Thymus (tissue), 14 donors: ENCODE measurements around the gene ZNF24. TPM values are rescaled to one million over a fixed set of nuclear protein-coding genes. Genes with fewer than 3 reads are reported as not detected.

Experiments used
- DNase-seq, 9 donors: peaks; one replicate each; pipeline ENCODE4 v3.0.0-alpha.2; 2013; ENCODE audit warnings: low spot score in 9 of 9, low read depth in 6 of 9, missing footprints in 1 of 9
- H3K27ac ChIP-seq, 2 donors: one replicate each; pipeline ENCODE4 v1.5.1; 2013; ENCODE audit warnings: control low read depth in 1 of 2, low read depth in 1 of 2, low read length in 1 of 2, mild to moderate bottlenecking in 1 of 2, moderate library complexity in 1 of 2
- H3K27me3 ChIP-seq, 2 donors: one replicate each; pipeline ENCODE4 v1.5.1; 2013; ENCODE audit warnings: low read length in 1 of 2; ENCODE audit not compliant: control insufficient read depth in 2 of 2, insufficient read depth in 1 of 2
- H3K36me3 ChIP-seq, 2 donors: one replicate each; pipeline ENCODE4 v1.5.1; 2013; ENCODE audit warnings: low read length in 1 of 2, mild to moderate bottlenecking in 1 of 2, moderate library complexity in 1 of 2; ENCODE audit not compliant: control insufficient read depth in 2 of 2, insufficient read depth in 2 of 2
- H3K4me1 ChIP-seq, 2 donors: one replicate each; pipeline ENCODE4 v1.5.1; 2013; ENCODE audit warnings: low read length in 2 of 2; ENCODE audit not compliant: control insufficient read depth in 2 of 2, insufficient read depth in 2 of 2
- H3K4me3 ChIP-seq, 2 donors: one replicate each; pipeline ENCODE4 v1.5.1; 2013; ENCODE audit warnings: low read length in 2 of 2, control low read depth in 1 of 2, mild to moderate bottlenecking in 1 of 2
- H3K9me3 ChIP-seq, 2 donors: one replicate each; pipeline ENCODE4 v1.5.1; 2013; ENCODE audit warnings: low read length in 1 of 2, mild to moderate bottlenecking in 1 of 2; ENCODE audit not compliant: control insufficient read depth in 2 of 2, insufficient read depth in 1 of 2
- WGBS: extraction: QIAGEN DNeasy Blood & Tissue Kit; methylation state at CpG from one replicate; pipeline ENCODE4 v1.1.7; 2013; 5-methylcytosine and 5-hydroxymethylcytosine counted together
- long read RNA-seq, 10 donors: transcript quantifications; one replicate each; lab custom pipeline, GENCODE V29; 2026
- polyA plus RNA-seq: library from polyadenylated mRNA; stranded (reverse); fragments of 200-250 nt; gene quantifications from one replicate; pipeline ENCODE4 v1.2.3, GENCODE V29; 2013
- total RNA-seq: library from RNA; stranded (reverse); fragments of 120-200 nt; gene quantifications from one replicate; pipeline ENCODE4 v1.2.4, GENCODE V29; 2013
- donor health status: healthy.

Gene ZNF24
- 47.5 TPM for total RNA-seq
- polyA plus RNA-seq = 24.6 TPM
- long read RNA-seq, donor 1, full-length matches to known transcripts = 5 of 10 reads
- long read RNA-seq, donor 1, partial matches to known transcripts = 5 of 10 reads
- long read RNA-seq, donor 1, other reads (novel, unspliced or antisense) = 0 of 10 reads
- long read RNA-seq, donor 2, full-length matches to known transcripts = 51 of 126 reads
- long read RNA-seq, donor 2, partial matches to known transcripts = 68 of 126 reads
- long read RNA-seq, donor 2, other reads (novel, unspliced or antisense) = 7 of 126 reads
- long read RNA-seq, donor 3, full-length matches to known transcripts = 25 of 48 reads
- long read RNA-seq, donor 3, partial matches to known transcripts = 23 of 48 reads
- long read RNA-seq, donor 3, other reads (novel, unspliced or antisense) = 0 of 48 reads
- long read RNA-seq, donor 4, full-length matches to known transcripts = 16 of 16 reads
- long read RNA-seq, donor 4, partial matches to known transcripts = 0 of 16 reads
- long read RNA-seq, donor 4, other reads (novel, unspliced or antisense) = 0 of 16 reads
- long read RNA-seq, donor 5, full-length matches to known transcripts = 28 of 54 reads
- long read RNA-seq, donor 5, partial matches to known transcripts = 26 of 54 reads
- long read RNA-seq, donor 5, other reads (novel, unspliced or antisense) = 0 of 54 reads
- long read RNA-seq, donor 6, full-length matches to known transcripts = 19 of 35 reads
- long read RNA-seq, donor 6, partial matches to known transcripts = 16 of 35 reads
- long read RNA-seq, donor 6, other reads (novel, unspliced or antisense) = 0 of 35 reads
- long read RNA-seq, donor 7, full-length matches to known transcripts = 22 of 22 reads
- long read RNA-seq, donor 7, partial matches to known transcripts = 0 of 22 reads
- long read RNA-seq, donor 7, other reads (novel, unspliced or antisense) = 0 of 22 reads
- long read RNA-seq, donor 8, full-length matches to known transcripts = 19 of 19 reads
- long read RNA-seq, donor 8, partial matches to known transcripts = 0 of 19 reads
- long read RNA-seq, donor 8, other reads (novel, unspliced or antisense) = 0 of 19 reads
- long read RNA-seq, donor 9, full-length matches to known transcripts = 23 of 23 reads
- long read RNA-seq, donor 9, partial matches to known transcripts = 0 of 23 reads
- long read RNA-seq, donor 9, other reads (novel, unspliced or antisense) = 0 of 23 reads
- long read RNA-seq, donor 10, full-length matches to known transcripts = 28 of 61 reads
- long read RNA-seq, donor 10, partial matches to known transcripts = 0 of 61 reads
- long read RNA-seq, donor 10, other reads (novel, unspliced or antisense) = 33 of 61 reads

DNA sequence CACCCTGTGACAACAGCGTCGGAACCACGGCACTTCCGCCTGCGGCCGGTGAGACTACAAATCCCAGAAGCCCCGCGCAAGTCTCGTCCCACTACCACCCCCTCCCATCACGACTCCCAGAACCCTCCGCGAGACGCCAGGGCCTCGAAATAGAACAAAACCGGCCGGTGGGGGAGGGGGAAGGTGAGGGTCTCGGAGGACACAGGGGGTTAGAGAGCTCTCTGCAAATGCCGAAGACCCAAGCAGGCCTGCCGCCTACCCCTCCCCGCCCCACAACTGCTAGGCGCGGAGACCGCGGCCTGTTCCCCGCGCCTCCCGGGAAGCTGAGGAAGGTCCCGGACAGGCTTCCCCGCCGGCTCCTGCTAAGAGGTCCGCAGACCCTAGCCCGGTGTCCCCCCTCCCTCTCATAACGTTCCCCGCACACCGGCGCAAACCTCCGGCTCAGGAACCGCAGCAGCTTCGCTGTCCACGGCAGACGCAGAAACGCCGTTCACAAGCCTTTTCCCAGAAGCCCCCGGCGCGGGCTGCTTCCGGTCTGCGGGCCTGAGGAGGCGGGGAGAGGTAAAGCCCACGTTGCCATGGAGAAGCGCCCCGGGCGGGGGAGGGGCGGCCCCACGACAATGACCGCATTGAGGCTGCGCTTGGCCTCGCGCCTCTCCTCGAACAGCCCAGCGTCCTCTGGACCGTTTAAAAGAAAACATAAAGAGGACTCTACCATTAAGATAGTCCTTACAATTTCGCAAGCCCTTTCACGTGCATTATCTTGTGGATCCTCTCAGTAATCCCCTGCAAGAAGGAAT lies at the start of gene ZNF24:
ZNF24 (minus strand) TSS at position 485 of the 800 bp plus-strand sequence. CDS start 3,770 bp downstream, outside the sequence.
- H3K27me3 ChIP-seq = no peaks in the 10 kb centered on the region
- DNase-seq = peak; percentile 61 to 94 (median 81)
- peak within 1 kb of the TSS; percentile 98 to 99 for H3K27ac ChIP-seq
- peaks cover 6 to 11% of the 10 kb centered on the region in 2 donors for H3K4me1 ChIP-seq
- peaks cover 0 to 5% of the 10 kb centered on the region in 2 donors for H3K9me3 ChIP-seq
- WGBS = under 1% methylated on average over 64 of the region's 64 CpGs
- H3K36me3 ChIP-seq = peaks cover 14 to 23% of the 10 kb centered on the region in 2 donors
- H3K4me3 ChIP-seq = peak within 1 kb of the TSS; percentile 87 to 99

DNA sequence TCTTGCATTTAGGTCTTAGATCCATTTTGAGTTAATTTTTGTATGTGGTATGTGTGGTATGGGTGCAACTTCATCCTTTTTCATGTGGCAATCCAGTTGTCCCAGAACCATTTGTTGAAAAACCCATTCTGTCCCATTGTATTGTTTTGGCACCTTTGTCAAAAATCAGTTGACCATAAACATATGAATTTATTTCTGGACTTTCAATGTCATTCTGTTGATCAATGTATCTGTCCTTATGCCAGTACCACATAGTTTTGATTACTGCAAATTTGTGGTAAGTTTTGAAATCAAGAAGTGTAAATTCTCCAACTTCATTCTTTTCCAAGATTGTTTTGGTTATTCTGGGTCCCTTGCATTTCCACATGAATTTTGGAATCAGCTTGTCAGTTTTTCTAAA lies 49.5 kb upstream of the ZNF24 start:
- Histone ChIP-seq H3K36me3 (no peaks in the 10 kb centered on the region), H3K9me3 (no peaks in the 10 kb centered on the region), H3K4me3 (no peak overlapping the region), H3K27me3 (no peaks in the 10 kb centered on the region), H3K27ac (no peak overlapping the region), H3K4me1 (no peaks in the 10 kb centered on the region)
- no peak for DNase-seq

DNA sequence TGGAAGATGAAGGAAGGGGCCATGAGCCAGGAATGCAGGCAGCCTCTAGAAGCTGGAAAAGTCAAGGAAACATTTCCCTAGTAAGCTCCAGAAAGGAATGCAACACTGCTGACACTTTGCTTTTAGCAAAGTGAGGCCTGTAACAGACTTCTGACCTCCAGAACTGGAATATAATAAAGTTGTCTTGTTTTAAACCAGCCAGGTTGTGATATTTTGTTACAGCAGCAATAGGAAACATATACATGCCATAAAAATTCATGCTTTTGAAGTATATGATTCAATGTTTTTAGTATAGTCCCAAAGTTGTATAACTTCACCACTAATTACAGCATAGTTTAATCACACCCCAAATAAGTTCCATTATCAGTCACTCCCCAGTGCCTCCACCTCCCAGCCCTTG lies 48.2 kb upstream of the ZNF24 start:
- Histone ChIP-seq H3K4me1 (no peaks in the 10 kb centered on the region), H3K9me3 (no peaks in the 10 kb centered on the region), H3K36me3 (no peaks in the 10 kb centered on the region), H3K4me3 (no peak overlapping the region), H3K27ac (no peak overlapping the region), H3K27me3 (no peaks in the 10 kb centered on the region)
- DNase-seq = no peak

DNA sequence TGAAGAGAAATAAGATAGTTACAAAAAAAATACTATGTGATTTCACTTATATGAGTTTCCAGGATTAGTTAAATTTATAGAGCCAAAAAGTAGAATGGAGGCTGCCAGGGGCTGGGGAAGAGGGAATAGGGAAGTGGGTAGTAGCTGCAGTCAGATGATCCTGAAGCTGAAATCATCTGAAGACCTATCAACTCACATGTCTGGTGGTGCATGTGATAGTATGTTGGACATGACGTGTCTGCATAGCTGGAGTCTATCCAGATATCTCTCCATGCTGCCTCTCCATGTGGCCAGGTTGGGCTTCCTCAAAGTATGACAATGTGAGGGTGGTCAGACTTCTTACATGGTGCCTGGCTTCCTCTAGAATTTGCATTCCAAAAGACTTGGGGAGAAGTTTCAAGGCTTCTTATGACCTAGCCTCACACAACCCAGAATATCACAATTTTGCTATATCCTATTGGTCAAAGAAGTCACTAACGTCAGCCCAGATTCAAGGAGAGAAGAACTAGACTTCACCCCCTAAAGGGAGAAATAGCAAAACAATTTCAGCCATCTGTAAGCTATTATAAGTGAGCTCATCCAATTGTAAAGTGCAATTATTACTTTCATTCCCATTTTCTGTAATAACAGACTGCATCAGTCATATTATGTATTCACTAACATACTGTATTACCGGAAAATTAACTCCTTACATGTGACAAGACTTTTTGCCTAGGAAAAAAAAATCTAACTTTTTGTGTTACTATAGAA lies 46.9 kb upstream of the ZNF24 start:
- Histone ChIP-seq H3K36me3 (no peaks in the 10 kb centered on the region), H3K9me3 (no peaks in the 10 kb centered on the region), H3K27ac (no peak overlapping the region), H3K4me3 (no peak overlapping the region), H3K27me3 (no peaks in the 10 kb centered on the region), H3K4me1 (no peaks in the 10 kb centered on the region)
- DNase-seq = no peak
- 89% methylated on average over 3 of the region's 3 CpGs for WGBS

DNA sequence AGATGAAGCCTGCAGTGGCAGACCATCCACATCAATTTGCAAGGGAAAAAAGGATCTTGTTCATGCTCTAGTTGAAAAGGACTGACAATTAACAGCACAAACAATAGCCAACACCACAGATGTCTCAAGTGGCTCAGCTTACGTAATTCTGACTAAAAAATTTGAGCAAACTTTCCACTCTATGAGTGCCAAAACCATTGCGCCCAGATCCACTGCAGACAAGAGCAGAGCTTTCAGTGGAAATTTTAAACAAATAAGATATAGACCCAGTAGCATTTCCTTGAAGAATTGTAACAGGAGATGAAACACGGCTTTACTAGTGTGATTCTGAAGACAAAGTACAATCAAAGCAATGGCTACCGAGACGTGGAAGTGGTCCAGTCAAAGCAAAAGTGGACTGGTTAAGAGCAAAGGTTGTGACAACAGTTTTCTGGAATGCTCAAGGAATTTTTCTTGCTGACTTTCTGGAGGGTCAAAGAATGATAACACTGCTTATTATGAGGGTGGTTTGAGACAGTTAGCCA lies 44.9 kb upstream of the ZNF24 start:
- H3K9me3 ChIP-seq = no peaks in the 10 kb centered on the region
- no peaks in the 10 kb centered on the region for H3K27me3 ChIP-seq
- H3K4me1 ChIP-seq = no peaks in the 10 kb centered on the region
- no peaks in the 10 kb centered on the region for H3K36me3 ChIP-seq
- 79% methylated on average over 5 of the region's 5 CpGs for WGBS
- no peak for DNase-seq
- H3K4me3 ChIP-seq = no peak overlapping the region
- H3K27ac ChIP-seq = no peak overlapping the region

DNA sequence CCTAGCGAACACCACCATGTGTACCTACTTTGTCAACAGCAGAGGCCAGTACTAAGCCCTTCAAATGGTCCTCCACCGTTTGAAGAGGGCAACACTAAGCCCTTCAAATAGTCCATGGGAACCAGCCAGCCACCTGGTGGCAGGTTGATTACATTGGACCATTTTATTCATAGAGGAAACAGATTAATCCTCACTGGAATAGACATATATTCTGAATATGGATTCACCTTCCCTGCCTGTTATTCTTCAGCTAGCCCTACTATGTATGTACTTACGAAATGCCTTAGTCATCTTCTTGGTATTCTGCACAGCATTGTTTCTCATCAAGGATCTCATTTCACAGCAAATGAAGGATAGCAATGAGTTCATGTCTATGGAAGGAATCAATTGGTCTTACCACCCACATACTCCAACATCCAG lies 42.9 kb upstream of the ZNF24 start:
- no peaks in the 10 kb centered on the region for H3K27me3 ChIP-seq
- no peak for DNase-seq
- H3K36me3 ChIP-seq = no peaks in the 10 kb centered on the region
- no peak overlapping the region for H3K27ac ChIP-seq
- H3K9me3 ChIP-seq = no peaks in the 10 kb centered on the region
- H3K4me3 ChIP-seq = no peak overlapping the region
- WGBS = 65% methylated on average over 3 of the region's 3 CpGs
- H3K4me1 ChIP-seq = no peaks in the 10 kb centered on the region

DNA sequence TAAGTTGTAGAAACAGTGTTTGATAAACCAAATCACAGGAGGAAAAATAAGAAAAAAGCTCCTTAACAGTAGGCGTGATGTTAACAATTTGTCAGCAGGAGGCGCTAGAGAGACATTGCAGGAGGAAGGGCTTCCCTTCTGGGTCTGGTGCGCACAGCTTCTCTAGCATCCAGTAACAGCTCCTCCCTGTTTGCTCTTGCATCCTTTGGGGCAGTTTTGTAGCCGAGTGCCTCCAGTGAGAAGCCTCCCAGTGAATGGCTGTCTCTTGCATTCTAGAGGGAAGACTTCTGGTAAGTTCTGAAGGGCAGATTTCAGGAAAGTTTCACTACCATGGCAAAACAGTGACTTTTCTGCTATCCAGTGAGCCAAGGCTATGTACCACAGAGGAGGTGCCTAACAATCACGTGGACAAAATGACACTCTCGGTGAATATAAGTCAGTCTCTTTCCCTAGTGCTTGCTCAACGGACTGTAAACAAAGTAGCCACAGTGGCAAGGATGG lies 42.4 kb upstream of the ZNF24 start:
- peak; percentile 43 to 89 (median 79) for DNase-seq
- WGBS = 26% methylated on average over 7 of the region's 7 CpGs
- no peak overlapping the region for H3K4me3 ChIP-seq

More for the DNA sequence above, 42.4 kb upstream of the ZNF24 start:
- no peaks in the 10 kb centered on the region for H3K9me3 ChIP-seq
- H3K4me1 ChIP-seq = no peaks in the 10 kb centered on the region
- no peak overlapping the region for H3K27ac ChIP-seq
- no peaks in the 10 kb centered on the region for H3K36me3 ChIP-seq
- no peaks in the 10 kb centered on the region for H3K27me3 ChIP-seq
